HG03045 (cell line): ENCODE measurements around the gene MGAT4A.
"Not testable (repeated sequence)": the region's sequence is repeated elsewhere in the genome, so short reads cannot be mapped to it uniquely, and the experiment has no call there.

Source experiments
- ATAC-seq: cut with Tn5 transposase; IDR thresholded peaks from one replicate; pipeline ENCODE4 v1.9.1; 2021; ENCODE audit warnings: mild to moderate bottlenecking, moderate library complexity; ENCODE audit not compliant: unreplicated experiment

The MGAT4A gene

DNA sequence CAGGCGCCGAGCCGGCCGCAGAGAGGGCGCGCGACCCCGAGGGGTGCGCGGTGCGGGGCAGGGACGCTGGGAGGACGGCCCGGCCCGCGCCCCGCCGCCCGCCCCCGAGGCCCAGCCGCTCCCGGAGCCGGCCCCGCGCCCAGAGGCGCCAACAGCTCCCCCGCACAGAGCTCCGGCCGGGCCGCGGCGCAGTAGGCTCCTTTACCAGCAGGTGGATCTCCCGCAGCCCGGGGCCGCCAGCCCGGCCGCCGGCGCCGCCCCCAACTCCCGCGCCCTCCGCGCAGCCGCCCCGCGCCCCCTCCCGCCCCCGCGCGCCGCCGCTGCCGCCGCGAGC, 258 bp downstream of the MGAT4A start:
- peak; percentile 50 for ATAC-seq

GRCh38 chr2:98730053-98730706, 752 bp downstream of the MGAT4A start:
- peak; percentile 26 for ATAC-seq

DNA sequence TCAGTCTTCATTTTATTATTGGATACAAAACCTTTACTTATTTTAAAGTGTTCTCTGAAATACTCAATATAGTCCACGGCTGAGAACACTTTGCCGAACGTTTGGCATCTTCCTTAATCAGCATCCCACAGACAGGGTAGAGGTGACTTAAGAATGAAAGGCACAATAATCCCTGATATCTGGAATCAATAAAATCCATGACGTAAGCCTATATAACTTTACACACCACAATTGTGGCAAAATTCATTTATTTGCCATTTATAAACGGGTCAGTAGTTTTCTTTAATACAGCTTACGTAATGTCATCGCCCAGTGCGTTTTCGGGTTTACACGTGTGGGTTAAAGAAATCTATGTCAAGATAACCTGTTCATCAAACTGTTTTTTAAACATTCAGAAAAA, 1.3 kb downstream of the MGAT4A start:
- no peak for ATAC-seq

DNA sequence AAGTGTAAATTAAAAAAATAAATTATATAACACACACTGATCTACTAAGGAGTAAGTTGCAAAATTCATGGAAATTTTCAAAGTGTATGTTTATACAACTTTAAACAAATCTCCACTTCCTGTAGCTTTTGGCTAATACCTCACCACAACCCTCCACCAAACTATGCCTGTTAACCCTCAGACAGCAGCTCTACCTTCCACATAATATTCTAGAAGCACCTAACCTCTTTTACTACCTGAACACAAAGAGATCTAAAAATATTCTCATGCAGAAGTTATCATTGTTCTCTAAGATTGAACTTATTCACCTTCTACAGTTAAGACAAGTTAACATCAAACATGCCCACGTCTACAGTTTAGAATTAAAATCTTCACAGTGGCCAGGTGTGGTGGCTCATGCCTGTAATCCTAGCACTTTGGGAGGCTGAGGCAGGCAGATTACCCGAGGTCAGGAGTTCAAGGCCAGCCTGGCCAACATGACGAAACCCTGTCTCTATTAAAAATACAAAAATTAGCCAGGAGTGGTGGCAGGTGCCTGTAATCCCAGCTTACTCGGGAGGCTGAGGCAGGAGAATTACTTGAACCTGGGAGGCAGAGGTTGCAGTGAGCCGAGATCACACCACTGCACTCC, 2.7 kb downstream of the MGAT4A start:
- not testable (repeated sequence) for ATAC-seq

DNA sequence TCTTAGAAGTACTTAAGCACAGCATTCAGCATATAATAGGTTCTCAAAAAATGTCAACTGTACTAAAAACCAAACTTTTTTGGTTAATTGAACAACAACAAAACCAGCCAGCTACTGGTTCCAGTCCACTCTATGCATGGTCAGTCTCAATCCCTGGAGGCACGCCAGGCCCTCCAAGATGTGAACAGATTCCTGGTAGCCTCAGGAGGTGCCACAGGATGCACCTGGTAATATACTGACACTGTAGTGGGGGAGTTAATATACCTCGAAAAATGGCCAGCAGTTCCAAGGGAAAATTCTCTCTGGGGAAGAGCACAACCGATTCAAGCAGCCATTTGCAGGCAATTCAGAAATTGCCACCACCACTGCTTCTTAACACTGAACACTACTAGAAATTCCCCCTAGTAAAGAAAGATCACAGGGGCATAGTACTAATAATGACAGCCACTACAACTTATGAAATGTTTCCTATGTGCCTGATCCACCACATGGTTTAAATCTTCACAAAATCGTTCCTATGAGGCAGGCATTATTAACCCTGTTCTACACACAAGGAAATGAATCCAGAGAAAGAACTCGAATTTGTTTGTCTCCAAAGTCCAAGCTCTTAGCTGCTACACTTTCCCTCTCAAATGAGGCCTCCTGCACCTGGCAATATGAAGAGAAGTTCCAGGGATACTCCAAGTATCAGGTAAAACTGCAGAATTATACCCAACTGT, 3.4 kb downstream of the MGAT4A start:
- ATAC-seq, result no peak

DNA sequence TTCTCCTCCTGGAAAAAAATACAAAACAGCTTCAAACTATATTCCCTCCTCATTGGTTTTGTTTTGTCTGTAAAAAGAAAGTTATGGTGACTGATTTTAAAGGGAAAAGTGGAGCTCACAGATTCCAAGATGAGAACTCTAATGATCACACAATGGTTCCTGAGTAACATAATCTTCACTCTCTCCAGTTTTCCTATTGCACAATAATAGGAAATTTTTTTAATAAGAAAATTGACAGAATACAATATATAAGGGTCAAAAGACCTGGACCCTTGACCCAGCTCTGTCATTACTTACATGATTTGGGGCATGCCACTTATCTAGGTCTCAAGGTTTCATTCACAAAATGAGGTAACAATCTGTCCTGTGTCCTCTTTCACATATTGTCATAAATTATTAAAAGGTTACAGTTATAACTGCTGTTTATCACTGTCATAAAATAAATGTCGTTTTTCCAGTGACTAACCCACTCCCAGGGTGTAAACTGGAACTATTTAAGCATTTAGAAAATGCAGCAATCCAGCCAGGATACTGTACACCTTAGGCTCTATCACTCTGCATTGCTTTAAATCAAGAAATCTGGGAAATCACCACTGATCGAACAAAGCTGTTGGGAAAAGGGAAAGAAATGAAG, 4.1 kb downstream of the MGAT4A start:
- no peak for ATAC-seq

DNA sequence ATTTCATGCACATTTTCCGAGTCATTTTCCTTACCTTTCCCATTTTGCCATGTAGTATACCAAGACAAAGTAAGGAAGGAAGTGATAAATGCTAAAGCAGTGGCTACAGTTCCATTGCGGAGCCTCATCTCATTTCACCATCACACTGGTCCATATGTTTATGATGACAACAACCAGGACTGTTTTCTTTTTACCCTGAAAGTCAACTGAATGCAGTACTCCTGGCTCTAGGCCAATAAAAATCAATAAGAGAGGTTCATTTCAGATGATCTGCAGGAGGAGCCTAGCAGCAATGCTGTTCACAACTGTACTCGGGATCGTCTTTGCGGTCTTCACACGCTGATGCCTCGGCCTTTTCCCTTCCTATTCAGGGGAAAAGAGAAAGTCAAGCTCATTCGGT, 4.7 kb downstream of the MGAT4A start:
- no peak for ATAC-seq

- ATAC-seq, result no peak
These were observed 10.6 kb downstream of the MGAT4A start for GRCh38 chr2:98720286-98720685.

- ATAC-seq, result no peak
These were observed 13.3 kb downstream of the MGAT4A start for GRCh38 chr2:98717621-98718020.

DNA sequence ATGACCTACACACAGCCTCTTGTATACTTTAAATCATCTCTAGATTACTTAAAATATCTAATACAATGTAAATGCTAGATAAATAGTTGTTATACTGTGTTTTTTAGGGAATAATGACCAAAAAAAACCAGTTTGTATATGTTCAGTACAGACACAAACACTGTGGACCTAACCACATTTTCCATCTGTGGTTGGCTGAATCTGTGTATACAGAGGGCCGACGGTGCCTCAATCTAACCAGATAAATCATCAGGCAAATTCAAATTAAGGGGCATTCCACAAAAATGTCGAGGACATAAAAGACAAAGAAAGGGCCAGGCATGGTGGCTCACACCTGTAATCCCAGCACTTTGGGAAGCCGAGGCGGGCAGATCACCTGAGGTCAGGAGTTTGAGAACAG, 14.1 kb downstream of the MGAT4A start:
- no peak for ATAC-seq

- ATAC-seq, result no peak
These were observed 15.0 kb downstream of the MGAT4A start for GRCh38 chr2:98715812-98716451.

GRCh38 chr2:98713332-98714015, 17.5 kb downstream of the MGAT4A start:
- ATAC-seq, result peak; percentile 73

- ATAC-seq, result no peak
These were observed 18.8 kb downstream of the MGAT4A start for GRCh38 chr2:98712145-98712544.

GRCh38 chr2:98711506-98711905, 19.4 kb downstream of the MGAT4A start:
- ATAC-seq, result no peak

GRCh38 chr2:98710734-98711133, 20.2 kb downstream of the MGAT4A start:
- ATAC-seq, result no peak

GRCh38 chr2:98709535-98709934, 21.4 kb downstream of the MGAT4A start:
- ATAC-seq, result no peak

DNA sequence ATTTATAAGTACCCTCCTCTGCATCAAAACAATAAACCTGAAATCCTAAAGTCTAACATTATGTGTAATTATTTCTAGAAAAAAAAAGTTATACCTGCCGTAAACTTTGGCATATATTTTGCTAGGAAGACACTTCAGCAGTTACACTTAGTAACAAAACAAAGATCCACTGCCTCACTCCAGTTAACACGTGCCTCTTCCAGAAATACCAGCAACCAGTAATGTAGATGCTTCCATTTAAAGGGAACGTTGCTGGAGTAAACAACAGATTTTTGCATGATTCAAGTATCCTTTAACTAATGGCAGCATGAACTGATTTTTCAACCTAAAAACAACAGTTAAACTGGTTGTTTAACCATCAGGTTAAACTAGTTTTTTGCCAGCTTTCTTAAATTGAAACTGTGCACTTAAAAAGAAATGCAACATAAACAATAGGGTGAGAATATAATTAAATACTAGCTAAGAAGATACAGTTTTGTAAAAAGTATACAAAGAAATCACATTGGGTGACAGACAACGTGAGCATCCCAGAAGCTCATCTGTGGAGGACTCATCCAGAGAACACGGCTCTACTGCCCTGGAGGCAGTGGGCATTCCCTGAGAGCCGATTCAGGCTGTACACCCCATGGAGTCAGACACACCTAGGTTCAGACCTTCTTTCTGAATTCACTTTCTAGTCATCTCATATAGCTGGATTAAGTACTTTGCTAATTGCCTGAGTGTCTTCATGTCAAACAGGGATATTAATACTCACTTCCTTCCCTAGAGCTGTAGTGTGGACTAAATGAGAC, 22.3 kb downstream of the MGAT4A start:
- no peak for ATAC-seq

DNA sequence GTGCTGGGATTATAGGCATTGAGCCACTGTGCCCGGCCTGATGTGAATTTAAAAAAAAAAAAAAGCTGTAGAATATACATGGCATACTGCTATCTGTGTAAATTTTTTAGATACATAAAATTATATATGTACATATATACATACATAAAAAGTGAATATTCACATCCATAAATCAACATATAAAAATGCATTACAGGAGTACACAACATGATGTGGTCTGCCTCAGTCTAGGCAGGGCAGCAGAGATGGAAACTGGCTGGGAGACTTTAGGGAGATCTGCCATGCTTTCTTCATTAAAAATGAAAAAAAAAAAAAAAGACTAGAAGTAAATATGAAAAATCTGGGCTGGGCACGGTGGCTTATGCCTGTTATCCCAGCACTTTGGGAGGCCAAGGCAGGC, 24.3 kb downstream of the MGAT4A start:
- ATAC-seq, result no peak

- ATAC-seq, result no peak
These were observed 25.7 kb downstream of the MGAT4A start for GRCh38 chr2:98705333-98705617.
